Gastroesophageal sphincter (tissue), 3 donors: ENCODE measurements around the gene SDK2.

Experiments used
- CTCF ChIP-seq, 4 experiments: fragments of 200-600 bp in 2 of 4; fragments of 450-650 bp in 2 of 4; sonication (generic) in 1 of 4; IDR thresholded peaks; one replicate each; pipeline ENCODE4 v1.5.1; 2017 to 2019; ENCODE audit warnings: antibody characterized with exemption in 4 of 4, mild to moderate bottlenecking in 2 of 4, moderate library complexity in 2 of 4
- POLR2A ChIP-seq, 2 donors: fragments of 450-650 bp; IDR thresholded peaks; one replicate each; pipeline ENCODE4 v1.6.1; 2017; ENCODE audit warnings: antibody characterized with exemption in 2 of 2, mild to moderate bottlenecking in 2 of 2, moderate library complexity in 1 of 2
- POLR2AphosphoS5 ChIP-seq: sonication (generic); formaldehyde crosslinking; IDR thresholded peaks from one replicate; pipeline ENCODE4 v1.6.1; 2017; ENCODE audit warnings: antibody characterized with exemption

GRCh38 chr17:73566905-73567782 lies 77.1 kb downstream of the SDK2 start:
- TF ChIP-seq POLR2AphosphoS5 = no peak
- TF ChIP-seq CTCF (IDR thresholded peaks at IDR 0.05) = no peak
- no peak for TF ChIP-seq POLR2A (IDR thresholded peaks at IDR 0.05)
